Activated CD8-positive, alpha-beta memory T cell treated with anti-CD3 and anti-CD28 coated beads for 4 hours (primary cell): Measurements from ENCODE around the gene ANGPT4.

Experiments used
- DNase-seq, 2 donors: peaks; one replicate each; pipeline ENCODE4 v3.0.0-alpha.2; 2020; ENCODE audit warnings: low read depth in 2 of 2

Gene ANGPT4

GRCh38 chr20:916125-916799, at the start of gene ANGPT4:
Gene ANGPT4 (minus strand): TSS chr20:916334. CDS start chr20:916214, 120 bp downstream.
- DNase-seq: no peak

GRCh38 chr20:963795-964194, 47.7 kb upstream of the ANGPT4 start:
- no peak for DNase-seq

GRCh38 chr20:962683-963082, 46.5 kb upstream of the ANGPT4 start:
- no peak for DNase-seq

GRCh38 chr20:962223-962622, 46.1 kb upstream of the ANGPT4 start:
- DNase-seq: no peak

GRCh38 chr20:961768-962167, 45.6 kb upstream of the ANGPT4 start:
- DNase-seq: no peak

GRCh38 chr20:959996-960615, 44.0 kb upstream of the ANGPT4 start:
- DNase-seq: no peak

- DNase-seq: no peak
Observed at GRCh38 chr20:958936-959815, 43.0 kb upstream of the ANGPT4 start.

- no peak for DNase-seq
Observed at GRCh38 chr20:957544-957943, 41.4 kb upstream of the ANGPT4 start.

GRCh38 chr20:956330-956951, 40.3 kb upstream of the ANGPT4 start:
- peak; percentile 37 to 55 for DNase-seq

GRCh38 chr20:955656-956055, 39.5 kb upstream of the ANGPT4 start:
- no peak for DNase-seq

- no peak for DNase-seq
Observed at GRCh38 chr20:955111-955510, 39.0 kb upstream of the ANGPT4 start.

- DNase-seq: no peak
Observed at GRCh38 chr20:953742-954141, 37.6 kb upstream of the ANGPT4 start.

- no peak for DNase-seq
Observed at GRCh38 chr20:952196-952795, 36.2 kb upstream of the ANGPT4 start.

GRCh38 chr20:951384-952169, 35.4 kb upstream of the ANGPT4 start:
- no peak for DNase-seq

GRCh38 chr20:949717-950116, 33.6 kb upstream of the ANGPT4 start:
- DNase-seq: no peak

GRCh38 chr20:946826-947225, 30.7 kb upstream of the ANGPT4 start:
- no peak for DNase-seq

GRCh38 chr20:945841-946240, 29.7 kb upstream of the ANGPT4 start:
- no peak for DNase-seq

- DNase-seq: no peak
Observed at GRCh38 chr20:944774-945410, 28.8 kb upstream of the ANGPT4 start.

GRCh38 chr20:944148-944547, 28.0 kb upstream of the ANGPT4 start:
- no peak for DNase-seq

GRCh38 chr20:942611-943010, 26.5 kb upstream of the ANGPT4 start:
- DNase-seq: no peak

- DNase-seq: no peak
Observed at GRCh38 chr20:940926-941325, 24.8 kb upstream of the ANGPT4 start.
